GM23338 (cell line): ENCODE measurements around the gene ECE2. TPM values are rescaled to one million over a fixed set of nuclear protein-coding genes. Genes with fewer than 3 reads are reported as not detected.

Experiments
- ATAC-seq: fragments of 200-7000 bp; cut with Tn5 transposase; 3 replicates; pipeline ENCODE4 v1.9.1; 2020
- DNase-seq: peaks from one replicate; pipeline ENCODE4 v3.0.0-alpha.2; 2015; ENCODE audit warnings: low spot score
- H2AFZ ChIP-seq: fragments of 200-600 bp; sonication (generic); 2 replicates; pipeline ENCODE4 v1.8.0; 2016; ENCODE audit warnings: antibody characterized with exemption, mild to moderate bottlenecking, moderate library complexity
- H3F3A ChIP-seq: fragments of 200-600 bp; sonication (generic); replicated peaks from 2 replicates; pipeline ENCODE4 v1.8.0; 2017; ENCODE audit warnings: antibody characterized with exemption, mixed run types, low read depth
- H3K27ac ChIP-seq: fragments of 200-600 bp; sonication (generic); 2 replicates; pipeline ENCODE4 v1.6.1; 2016; ENCODE audit warnings: low read depth
- H3K27me3 ChIP-seq: fragments of 200-600 bp; sonication (generic); 2 replicates; pipeline ENCODE4 v1.8.0; 2016; ENCODE audit warnings: mild to moderate bottlenecking, mixed run types, moderate library complexity; ENCODE audit not compliant: insufficient read depth
- H3K36me3 ChIP-seq: fragments of 200-600 bp; sonication (generic); 2 replicates; pipeline ENCODE4 v1.8.0; 2016; ENCODE audit warnings: mild to moderate bottlenecking; ENCODE audit not compliant: insufficient read depth
- H3K4me1 ChIP-seq: fragments of 200-600 bp; sonication (generic); 2 replicates; pipeline ENCODE4 v1.8.0; 2016; ENCODE audit warnings: mild to moderate bottlenecking, moderate library complexity; ENCODE audit not compliant: insufficient read depth
- H3K4me2 ChIP-seq: fragments of 200-600 bp; sonication (generic); 2 replicates; pipeline ENCODE4 v1.7.1; 2017; ENCODE audit warnings: mixed run types
- H3K4me3 ChIP-seq: fragments of 200-600 bp; sonication (generic); 2 replicates; pipeline ENCODE4 v1.6.1; 2016; ENCODE audit warnings: mixed run types
- H3K79me2 ChIP-seq: fragments of 200-600 bp; sonication (generic); replicated peaks from 2 replicates; pipeline ENCODE4 v1.8.0; 2017; ENCODE audit warnings: mild to moderate bottlenecking; ENCODE audit not compliant: insufficient read depth
- H3K9me2 ChIP-seq: fragments of 200-600 bp; sonication (generic); 2 replicates; pipeline ENCODE4 v1.8.0; 2017; ENCODE audit not compliant: insufficient read depth
- H4K20me1 ChIP-seq: fragments of 200-600 bp; sonication (generic); replicated peaks from 2 replicates; pipeline ENCODE4 v1.8.0; 2017; ENCODE audit warnings: mild to moderate bottlenecking; ENCODE audit not compliant: insufficient read depth
- H3K27ac Mint-ChIP-seq: 2 replicates; pipeline ENCODE4 v1.8.0; 2020; ENCODE audit warnings: inconsistent platforms, mild to moderate bottlenecking, moderate library complexity, mixed read lengths
- H3K27me3 Mint-ChIP-seq: 3 replicates; pipeline ENCODE4 v1.8.0; 2022; ENCODE audit warnings: low read depth, mild to moderate bottlenecking, moderate library complexity, mixed read lengths, inconsistent platforms; ENCODE audit not compliant: insufficient read depth, poor library complexity
- H3K36me3 Mint-ChIP-seq: 3 replicates; pipeline ENCODE4 v1.8.0; 2021; ENCODE audit warnings: low read depth, mild to moderate bottlenecking, inconsistent platforms, moderate library complexity, mixed read lengths
- H3K4me1 Mint-ChIP-seq: 3 replicates; pipeline ENCODE4 v1.8.0; 2020; ENCODE audit warnings: mild to moderate bottlenecking, inconsistent platforms, mixed read lengths
- H3K4me3 Mint-ChIP-seq: 3 replicates; pipeline ENCODE4 v1.8.0; 2021; ENCODE audit warnings: moderate library complexity, mild to moderate bottlenecking, inconsistent platforms, mixed read lengths
- H3K9me3 Mint-ChIP-seq: 3 replicates; pipeline ENCODE4 v1.8.0; 2020; ENCODE audit warnings: moderate library complexity, mild to moderate bottlenecking, inconsistent platforms, mixed read lengths
- CREB1 ChIP-seq: fragments of 250-450 bp; sonication (Bioruptor Pico); IDR thresholded peaks from 2 replicates; pipeline ENCODE4 v1.5.0; 2020; ENCODE audit warnings: low read depth, mild to moderate bottlenecking, moderate library complexity
- EZH2phosphoT487 ChIP-seq: fragments of 200-600 bp; sonication (generic); IDR thresholded peaks from one replicate; pipeline ENCODE4 v1.8.1; 2018; ENCODE audit warnings: antibody characterized with exemption; ENCODE audit not compliant: unreplicated experiment
- JUNB ChIP-seq: IDR thresholded peaks from one replicate; pipeline ENCODE4 v1.6.1; 2016; ENCODE audit warnings: antibody characterized with exemption; ENCODE audit not compliant: unreplicated experiment
- NANOG ChIP-seq: IDR thresholded peaks from 2 replicates; pipeline ENCODE4 v1.6.1; 2016; ENCODE audit warnings: antibody characterized with exemption, borderline replicate concordance
- POLR2AphosphoS5 ChIP-seq: IDR thresholded peaks from 2 replicates; pipeline ENCODE4 v1.6.1; 2016; ENCODE audit warnings: antibody characterized with exemption, low read depth
- REST ChIP-seq: IDR thresholded peaks from one replicate; pipeline ENCODE4 v1.6.1; 2018; ENCODE audit warnings: antibody characterized with exemption; ENCODE audit not compliant: unreplicated experiment
- ZNF114 ChIP-seq: fragments of 250-450 bp; sonication (Bioruptor Pico); IDR thresholded peaks from 2 replicates; pipeline ENCODE4 v1.5.0; 2020; ENCODE audit warnings: mild to moderate bottlenecking, moderate library complexity
- ZNF331 ChIP-seq: fragments of 250-450 bp; sonication (Bioruptor Pico); IDR thresholded peaks from 2 replicates; pipeline ENCODE4 v1.5.0; 2020; ENCODE audit warnings: low read depth, mild to moderate bottlenecking, moderate library complexity
- polyA plus RNA-seq: library from polyadenylated mRNA; unstranded; fragments of >200 nt; fragmentation: Nextera tagmentation; extraction: Ambion mirVana; gene quantifications from 2 replicates; pipeline ENCODE4 v1.2.1, GENCODE V29; 2016
- total RNA-seq: library from RNA; depleted of rRNA; stranded (reverse); fragments of >200 nt; shearing (Covaris generic); gene quantifications from 2 replicates; pipeline ENCODE4 v1.2.3, GENCODE V29; 2014
- TF ChIP-seq, protein P1 (sequence below): fragments of 250-450 bp; sonication (Bioruptor Pico); IDR thresholded peaks from 2 replicates; pipeline ENCODE4 v1.5.0; 2020; ENCODE audit warnings: mild to moderate bottlenecking, moderate library complexity
- TF ChIP-seq, protein P2 (sequence below), 2 experiments: fragments of 200-600 bp in 1 of 2; sonication (generic) in 1 of 2; conservative IDR thresholded peaks; 2 replicates each; pipeline versions ENCODE4 v1.5.1 to v1.6.1; 2016 to 2017; ENCODE audit warnings: antibody characterized with exemption in 2 of 2, low read depth in 2 of 2, mild to moderate bottlenecking in 2 of 2, moderate library complexity in 1 of 2

The ECE2 gene
- total and polyA plus RNA-seq, 2 experiments from 2014 or later: 0.24 to 0.48 TPM

GRCh38 chr3:184316792-184317191, 41.0 kb downstream of the ECE2 start:
- Histone ChIP-seq H3K36me3 (peaks cover 35% of the 10 kb centered on the region), H3K4me1 (peaks cover 11% of the 10 kb centered on the region), H3K9me2 (no peaks in the 10 kb centered on the region), H2AFZ (no peak overlapping the region), H3K79me2 (peaks cover 67% of the 10 kb centered on the region), H3K27ac (no peak overlapping the region), H3K4me3 (peak overlapping the region; percentile 92), H4K20me1 (peaks cover 50% of the 10 kb centered on the region), H3F3A (peaks cover 8% of the 10 kb centered on the region; the same call in 1 of the 2 replicates), H3K4me2 (peak overlapping the region; percentile 93), H3K27me3 (no peaks in the 10 kb centered on the region)
- H3K4me3 Mint-ChIP-seq: peak overlapping the region; percentile 92
- H3K27me3 Mint-ChIP-seq: peaks cover 22% of the 10 kb centered on the region
- H3K9me3 Mint-ChIP-seq: no peaks in the 10 kb centered on the region
- H3K4me1 Mint-ChIP-seq: peaks cover 29% of the 10 kb centered on the region
- H3K36me3 Mint-ChIP-seq: peaks cover 59% of the 10 kb centered on the region
- H3K27ac Mint-ChIP-seq: peak overlapping the region; percentile 26; the same call in 1 of the 2 replicates
- DNase-seq (no peak), ATAC-seq (no peak)
- TF ChIP-seq JUNB: no peak
- no peak for TF ChIP-seq REST
- no peak for TF ChIP-seq POLR2AphosphoS5
- TF ChIP-seq, protein P1, sequence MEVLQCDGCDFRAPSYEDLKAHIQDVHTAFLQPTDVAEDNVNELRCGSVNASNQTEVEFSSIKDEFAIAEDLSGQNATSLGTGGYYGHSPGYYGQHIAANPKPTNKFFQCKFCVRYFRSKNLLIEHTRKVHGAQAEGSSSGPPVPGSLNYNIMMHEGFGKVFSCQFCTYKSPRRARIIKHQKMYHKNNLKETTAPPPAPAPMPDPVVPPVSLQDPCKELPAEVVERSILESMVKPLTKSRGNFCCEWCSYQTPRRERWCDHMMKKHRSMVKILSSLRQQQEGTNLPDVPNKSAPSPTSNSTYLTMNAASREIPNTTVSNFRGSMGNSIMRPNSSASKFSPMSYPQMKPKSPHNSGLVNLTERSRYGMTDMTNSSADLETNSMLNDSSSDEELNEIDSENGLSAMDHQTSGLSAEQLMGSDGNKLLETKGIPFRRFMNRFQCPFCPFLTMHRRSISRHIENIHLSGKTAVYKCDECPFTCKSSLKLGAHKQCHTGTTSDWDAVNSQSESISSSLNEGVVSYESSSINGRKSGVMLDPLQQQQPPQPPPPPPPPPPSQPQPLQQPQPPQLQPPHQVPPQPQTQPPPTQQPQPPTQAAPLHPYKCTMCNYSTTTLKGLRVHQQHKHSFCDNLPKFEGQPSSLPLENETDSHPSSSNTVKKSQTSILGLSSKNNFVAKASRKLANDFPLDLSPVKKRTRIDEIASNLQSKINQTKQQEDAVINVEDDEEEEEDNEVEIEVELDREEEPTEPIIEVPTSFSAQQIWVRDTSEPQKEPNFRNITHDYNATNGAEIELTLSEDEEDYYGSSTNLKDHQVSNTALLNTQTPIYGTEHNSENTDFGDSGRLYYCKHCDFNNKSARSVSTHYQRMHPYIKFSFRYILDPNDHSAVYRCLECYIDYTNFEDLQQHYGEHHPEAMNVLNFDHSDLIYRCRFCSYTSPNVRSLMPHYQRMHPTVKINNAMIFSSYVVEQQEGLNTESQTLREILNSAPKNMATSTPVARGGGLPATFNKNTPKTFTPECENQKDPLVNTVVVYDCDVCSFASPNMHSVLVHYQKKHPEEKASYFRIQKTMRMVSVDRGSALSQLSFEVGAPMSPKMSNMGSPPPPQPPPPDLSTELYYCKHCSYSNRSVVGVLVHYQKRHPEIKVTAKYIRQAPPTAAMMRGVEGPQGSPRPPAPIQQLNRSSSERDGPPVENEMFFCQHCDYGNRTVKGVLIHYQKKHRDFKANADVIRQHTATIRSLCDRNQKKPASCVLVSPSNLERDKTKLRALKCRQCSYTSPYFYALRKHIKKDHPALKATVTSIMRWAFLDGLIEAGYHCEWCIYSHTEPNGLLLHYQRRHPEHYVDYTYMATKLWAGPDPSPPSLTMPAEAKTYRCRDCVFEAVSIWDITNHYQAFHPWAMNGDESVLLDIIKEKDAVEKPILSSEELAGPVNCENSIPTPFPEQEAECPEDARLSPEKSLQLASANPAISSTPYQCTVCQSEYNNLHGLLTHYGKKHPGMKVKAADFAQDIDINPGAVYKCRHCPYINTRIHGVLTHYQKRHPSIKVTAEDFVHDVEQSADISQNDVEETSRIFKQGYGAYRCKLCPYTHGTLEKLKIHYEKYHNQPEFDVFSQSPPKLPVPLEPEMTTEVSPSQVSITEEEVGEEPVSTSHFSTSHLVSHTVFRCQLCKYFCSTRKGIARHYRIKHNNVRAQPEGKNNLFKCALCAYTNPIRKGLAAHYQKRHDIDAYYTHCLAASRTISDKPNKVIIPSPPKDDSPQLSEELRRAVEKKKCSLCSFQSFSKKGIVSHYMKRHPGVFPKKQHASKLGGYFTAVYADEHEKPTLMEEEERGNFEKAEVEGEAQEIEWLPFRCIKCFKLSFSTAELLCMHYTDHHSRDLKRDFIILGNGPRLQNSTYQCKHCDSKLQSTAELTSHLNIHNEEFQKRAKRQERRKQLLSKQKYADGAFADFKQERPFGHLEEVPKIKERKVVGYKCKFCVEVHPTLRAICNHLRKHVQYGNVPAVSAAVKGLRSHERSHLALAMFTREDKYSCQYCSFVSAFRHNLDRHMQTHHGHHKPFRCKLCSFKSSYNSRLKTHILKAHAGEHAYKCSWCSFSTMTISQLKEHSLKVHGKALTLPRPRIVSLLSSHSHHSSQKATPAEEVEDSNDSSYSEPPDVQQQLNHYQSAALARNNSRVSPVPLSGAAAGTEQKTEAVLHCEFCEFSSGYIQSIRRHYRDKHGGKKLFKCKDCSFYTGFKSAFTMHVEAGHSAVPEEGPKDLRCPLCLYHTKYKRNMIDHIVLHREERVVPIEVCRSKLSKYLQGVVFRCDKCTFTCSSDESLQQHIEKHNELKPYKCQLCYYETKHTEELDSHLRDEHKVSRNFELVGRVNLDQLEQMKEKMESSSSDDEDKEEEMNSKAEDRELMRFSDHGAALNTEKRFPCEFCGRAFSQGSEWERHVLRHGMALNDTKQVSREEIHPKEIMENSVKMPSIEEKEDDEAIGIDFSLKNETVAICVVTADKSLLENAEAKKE: no peak
- no peak for TF ChIP-seq ZNF114 (CRISPR knock-in tag)
- no peak for TF ChIP-seq CREB1
- TF ChIP-seq EZH2phosphoT487: no peak
- TF ChIP-seq, protein P2, sequence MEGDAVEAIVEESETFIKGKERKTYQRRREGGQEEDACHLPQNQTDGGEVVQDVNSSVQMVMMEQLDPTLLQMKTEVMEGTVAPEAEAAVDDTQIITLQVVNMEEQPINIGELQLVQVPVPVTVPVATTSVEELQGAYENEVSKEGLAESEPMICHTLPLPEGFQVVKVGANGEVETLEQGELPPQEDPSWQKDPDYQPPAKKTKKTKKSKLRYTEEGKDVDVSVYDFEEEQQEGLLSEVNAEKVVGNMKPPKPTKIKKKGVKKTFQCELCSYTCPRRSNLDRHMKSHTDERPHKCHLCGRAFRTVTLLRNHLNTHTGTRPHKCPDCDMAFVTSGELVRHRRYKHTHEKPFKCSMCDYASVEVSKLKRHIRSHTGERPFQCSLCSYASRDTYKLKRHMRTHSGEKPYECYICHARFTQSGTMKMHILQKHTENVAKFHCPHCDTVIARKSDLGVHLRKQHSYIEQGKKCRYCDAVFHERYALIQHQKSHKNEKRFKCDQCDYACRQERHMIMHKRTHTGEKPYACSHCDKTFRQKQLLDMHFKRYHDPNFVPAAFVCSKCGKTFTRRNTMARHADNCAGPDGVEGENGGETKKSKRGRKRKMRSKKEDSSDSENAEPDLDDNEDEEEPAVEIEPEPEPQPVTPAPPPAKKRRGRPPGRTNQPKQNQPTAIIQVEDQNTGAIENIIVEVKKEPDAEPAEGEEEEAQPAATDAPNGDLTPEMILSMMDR (conservative IDR thresholded peaks at IDR 0.05; ENCODE audit: low read depth in 2 of 2): no peak
- no peak for TF ChIP-seq NANOG
- no peak for TF ChIP-seq ZNF331 (CRISPR knock-in tag)
